Neural cell (in vitro differentiated cells): ENCODE measurements around the gene VWA7.

Experiments used
- CTCF ChIP-seq: fragments of 450-650 bp; IDR thresholded peaks from 2 replicates; pipeline ENCODE4 v1.5.1; 2014; ENCODE audit warnings: antibody characterized with exemption, mild to moderate bottlenecking, moderate library complexity; ENCODE audit not compliant: poor library complexity, severe bottlenecking
- EP300 ChIP-seq: fragments of 450-650 bp; conservative IDR thresholded peaks from 2 replicates; pipeline ENCODE4 v1.6.1; 2014; ENCODE audit warnings: antibody characterized with exemption, mild to moderate bottlenecking, moderate library complexity; ENCODE audit not compliant: poor library complexity, severe bottlenecking
- EZH2 ChIP-seq: fragments of 200-600, 300-800 bp; shearing (Covaris generic), sonication (generic); IDR thresholded peaks from 2 replicates; pipeline ENCODE4 v1.6.1; 2014; ENCODE audit warnings: antibody characterized with exemption, low read length, borderline replicate concordance, mild to moderate bottlenecking; ENCODE audit not compliant: insufficient read depth, poor library complexity, severe bottlenecking
- MXI1 ChIP-seq: fragments of 450-650 bp; conservative IDR thresholded peaks from 2 replicates; pipeline ENCODE4 v1.6.1; 2014; ENCODE audit warnings: antibody characterized with exemption, mild to moderate bottlenecking; ENCODE audit not compliant: poor library complexity, severe bottlenecking
- POLR2AphosphoS5 ChIP-seq: IDR thresholded peaks from 2 replicates; pipeline ENCODE4 v1.6.1; 2012
- RAD21 ChIP-seq: fragments of 450-650 bp; conservative IDR thresholded peaks from 2 replicates; pipeline ENCODE4 v1.6.1; 2014; ENCODE audit warnings: antibody characterized with exemption, mild to moderate bottlenecking, moderate library complexity
- REST ChIP-seq: IDR thresholded peaks from 2 replicates; pipeline ENCODE4 v1.6.1; 2012; ENCODE audit warnings: borderline replicate concordance
- SMC3 ChIP-seq: fragments of 450-650 bp; conservative IDR thresholded peaks from 2 replicates; pipeline ENCODE4 v1.6.1; 2014; ENCODE audit warnings: antibody characterized with exemption, mild to moderate bottlenecking, moderate library complexity; ENCODE audit not compliant: poor library complexity

GRCh38 chr6:31727717-31728671 lies 49.1 kb downstream of the VWA7 start:
- TF ChIP-seq POLR2AphosphoS5 (no peak), EZH2 (no peak), CTCF (no peak), SMC3 (no peak), RAD21 (no peak), REST (no peak), EP300 (no peak), MXI1 (no peak)
